Mucosa of rectum (tissue), 2 donors: ENCODE data around the gene TMEM121.
A peak's percentile ranks its signal among the peaks of the same experiment; 100 is the strongest.

Source experiments
- H3K27ac ChIP-seq, 2 donors: one replicate each; pipeline ENCODE4 v1.7.0; 2013; ENCODE audit warnings: inconsistent platforms in 2 of 2, low read depth in 2 of 2, low read length in 2 of 2
- H3K27me3 ChIP-seq, 2 donors: one replicate each; pipeline ENCODE4 v1.7.0; 2013; ENCODE audit warnings: low read length in 2 of 2; ENCODE audit not compliant: control insufficient read depth in 2 of 2, insufficient read depth in 2 of 2
- H3K36me3 ChIP-seq, 2 donors: one replicate each; pipeline ENCODE4 v1.7.0; 2013; ENCODE audit warnings: low read length in 2 of 2; ENCODE audit not compliant: control insufficient read depth in 2 of 2, insufficient read depth in 2 of 2
- H3K4me1 ChIP-seq, 2 donors: one replicate each; pipeline ENCODE4 v1.7.0; 2013; ENCODE audit warnings: low read length in 2 of 2, mild to moderate bottlenecking in 1 of 2; ENCODE audit not compliant: control insufficient read depth in 2 of 2, insufficient read depth in 2 of 2
- H3K4me3 ChIP-seq, 2 donors: one replicate each; pipeline ENCODE4 v1.7.0; 2013; ENCODE audit warnings: low read length in 2 of 2
- H3K9ac ChIP-seq, 2 donors: one replicate each; pipeline ENCODE4 v1.7.0; 2013; ENCODE audit warnings: low read length in 2 of 2, low read depth in 1 of 2, mild to moderate bottlenecking in 1 of 2
- H3K9me3 ChIP-seq, 2 donors: one replicate each; pipeline ENCODE4 v1.7.0; 2013; ENCODE audit warnings: low read length in 2 of 2; ENCODE audit not compliant: control insufficient read depth in 2 of 2
- donor health status: healthy.
- donor health status: Normal muscosa, but diverticular disease.

The TMEM121 gene

DNA sequence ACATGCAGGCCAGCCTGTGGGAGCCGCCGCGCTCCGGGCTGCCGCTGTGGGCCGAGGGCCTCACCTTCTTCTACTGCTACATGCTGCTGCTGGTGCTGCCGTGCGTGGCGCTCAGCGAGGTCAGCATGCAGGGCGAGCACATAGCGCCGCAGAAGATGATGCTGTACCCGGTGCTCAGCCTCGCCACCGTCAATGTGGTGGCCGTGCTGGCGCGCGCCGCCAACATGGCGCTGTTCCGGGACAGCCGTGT lies 2.9 kb downstream of the TMEM121 start:
- H3K27me3 ChIP-seq: peaks cover 3 to 31% of the 10 kb centered on the region in 2 donors
- H3K27ac ChIP-seq: no peak overlapping the region
- no peaks in the 10 kb centered on the region for H3K36me3 ChIP-seq
- no peaks in the 10 kb centered on the region for H3K9me3 ChIP-seq
- H3K4me1 ChIP-seq: peaks cover 13 to 21% of the 10 kb centered on the region in 2 donors
- H3K9ac ChIP-seq: no peak overlapping the region
- H3K4me3 ChIP-seq: peak overlapping the region in 1 of 2 donors; percentile 7

DNA sequence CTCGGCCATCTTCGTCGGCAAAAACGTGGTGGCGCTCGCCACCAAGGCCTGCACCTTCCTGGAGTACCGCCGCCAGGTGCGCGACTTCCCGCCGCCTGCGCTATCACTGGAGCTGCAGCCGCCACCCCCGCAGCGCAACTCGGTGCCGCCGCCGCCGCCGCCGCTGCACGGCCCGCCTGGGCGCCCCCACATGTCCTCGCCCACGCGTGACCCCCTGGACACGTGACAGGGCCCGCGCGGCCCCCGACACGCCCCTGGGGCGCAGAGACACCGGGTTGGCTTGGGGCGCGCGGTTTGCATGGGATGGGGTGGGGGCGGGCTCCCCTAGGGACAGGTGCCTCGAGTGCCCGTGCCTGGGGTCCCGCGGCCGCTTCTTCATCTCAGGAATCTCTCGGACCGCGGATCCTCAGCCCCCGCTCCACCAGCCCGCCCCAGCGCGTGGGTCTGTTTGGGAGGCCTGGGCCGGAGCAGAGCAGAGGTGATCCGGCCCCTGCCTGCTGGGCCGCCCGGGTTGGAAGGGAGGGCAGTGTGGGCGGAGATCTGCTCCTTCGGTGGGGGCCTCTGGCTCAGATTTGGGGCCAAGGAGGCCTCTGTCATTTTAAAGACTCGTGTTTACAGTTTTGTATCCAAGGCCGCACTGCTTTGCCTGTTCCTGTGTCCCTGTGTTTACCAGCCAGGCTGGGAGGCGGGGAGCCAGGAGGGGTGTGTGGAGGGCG lies 3.3 kb downstream of the TMEM121 start:
- Histone ChIP-seq H3K27me3 (peaks cover 3 to 31% of the 10 kb centered on the region in 2 donors), H3K4me1 (peaks cover 13 to 21% of the 10 kb centered on the region in 2 donors), H3K9me3 (no peaks in the 10 kb centered on the region), H3K9ac (no peak overlapping the region), H3K27ac (no peak overlapping the region), H3K4me3 (no peak overlapping the region), H3K36me3 (no peaks in the 10 kb centered on the region)

DNA sequence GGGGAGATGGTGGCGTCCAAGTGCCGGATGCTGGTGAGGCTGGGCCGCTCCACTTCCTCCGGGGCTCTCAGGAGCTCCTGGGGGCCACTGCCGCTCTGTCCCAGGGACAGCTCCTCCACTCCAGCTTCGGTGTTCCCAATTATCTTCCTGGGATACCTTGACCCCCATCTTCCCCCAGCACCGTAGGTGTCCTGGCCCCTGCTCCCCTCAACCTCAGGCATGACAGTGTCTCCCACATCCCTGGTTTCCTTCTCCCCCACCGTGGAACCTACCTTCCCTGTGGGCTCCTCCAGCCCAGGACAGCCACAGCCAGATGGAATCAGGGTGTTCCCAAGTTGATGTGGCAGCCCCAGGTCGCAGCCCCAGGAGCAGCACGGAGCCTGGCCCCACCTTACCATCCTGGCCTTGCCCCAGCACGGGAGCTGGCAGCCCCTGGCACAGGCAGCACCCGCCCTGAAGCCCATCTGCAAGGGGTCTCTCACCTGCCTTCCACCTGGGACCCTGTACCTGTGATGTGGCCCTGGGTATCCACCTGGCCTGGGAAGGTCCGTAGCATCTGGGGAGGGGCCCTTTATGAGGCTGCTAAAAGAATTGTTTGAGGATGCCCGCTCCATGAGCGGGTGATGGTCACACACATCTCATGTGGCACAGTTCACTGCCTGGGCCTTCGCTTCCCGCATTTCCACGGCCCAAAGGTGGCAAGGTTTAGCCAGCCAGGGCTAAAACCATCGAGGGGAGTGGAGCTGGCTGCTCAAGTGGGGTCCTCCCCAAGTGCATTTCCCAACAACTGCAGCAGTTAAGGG lies 4.1 kb downstream of the TMEM121 start:
- Histone ChIP-seq H3K27me3 (peaks cover 3 to 28% of the 10 kb centered on the region in 2 donors), H3K9ac (no peak overlapping the region), H3K27ac (no peak overlapping the region), H3K4me3 (no peak overlapping the region), H3K9me3 (no peaks in the 10 kb centered on the region), H3K36me3 (no peaks in the 10 kb centered on the region), H3K4me1 (peaks cover 13 to 21% of the 10 kb centered on the region in 2 donors)

DNA sequence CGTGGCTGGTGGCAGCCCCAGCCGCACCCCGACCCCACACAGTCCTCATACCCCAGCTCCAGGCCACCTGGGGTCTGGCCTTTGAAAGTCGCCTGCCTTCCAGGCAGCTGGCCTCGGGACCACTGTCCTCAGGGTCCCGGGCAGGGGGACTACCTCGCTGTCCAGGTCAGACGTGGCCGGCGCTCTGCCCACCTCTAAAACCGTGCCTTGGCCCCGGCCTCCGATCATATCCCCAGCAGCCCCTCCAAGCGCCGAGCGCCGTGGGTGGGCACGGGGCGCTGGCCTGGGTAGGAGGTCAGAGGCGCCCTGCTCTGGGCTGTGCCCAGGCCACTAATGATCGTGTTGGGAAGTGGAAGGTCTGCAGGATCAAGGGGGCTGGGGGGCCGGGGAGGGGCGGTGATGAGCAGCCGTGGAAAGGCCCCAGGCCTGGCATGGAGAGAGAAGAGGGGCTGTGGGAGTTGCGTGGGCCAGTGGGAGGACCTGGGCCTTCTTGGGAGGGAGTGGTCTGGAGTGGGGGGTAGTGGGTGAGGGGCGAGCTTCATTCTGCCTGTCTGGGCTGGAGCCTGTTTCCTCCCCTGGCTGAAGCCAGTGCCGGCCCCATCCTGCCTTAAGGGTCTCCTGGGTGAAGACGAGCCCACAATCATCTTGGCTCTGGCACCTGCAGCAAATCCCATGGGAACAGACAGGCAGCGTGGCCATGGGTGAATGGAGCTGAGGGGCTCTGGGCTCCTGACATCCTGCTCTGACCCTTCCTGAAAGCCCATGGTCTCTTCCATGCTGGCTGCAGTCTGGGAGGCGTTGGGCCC lies 4.9 kb downstream of the TMEM121 start:
- peaks cover 13 to 18% of the 10 kb centered on the region in 2 donors for H3K4me1 ChIP-seq
- no peak overlapping the region for H3K27ac ChIP-seq
- no peaks in the 10 kb centered on the region for H3K9me3 ChIP-seq
- no peak overlapping the region for H3K4me3 ChIP-seq
- H3K36me3 ChIP-seq: no peaks in the 10 kb centered on the region
- H3K9ac ChIP-seq: no peak overlapping the region
- peaks cover 3 to 25% of the 10 kb centered on the region in 2 donors for H3K27me3 ChIP-seq

DNA sequence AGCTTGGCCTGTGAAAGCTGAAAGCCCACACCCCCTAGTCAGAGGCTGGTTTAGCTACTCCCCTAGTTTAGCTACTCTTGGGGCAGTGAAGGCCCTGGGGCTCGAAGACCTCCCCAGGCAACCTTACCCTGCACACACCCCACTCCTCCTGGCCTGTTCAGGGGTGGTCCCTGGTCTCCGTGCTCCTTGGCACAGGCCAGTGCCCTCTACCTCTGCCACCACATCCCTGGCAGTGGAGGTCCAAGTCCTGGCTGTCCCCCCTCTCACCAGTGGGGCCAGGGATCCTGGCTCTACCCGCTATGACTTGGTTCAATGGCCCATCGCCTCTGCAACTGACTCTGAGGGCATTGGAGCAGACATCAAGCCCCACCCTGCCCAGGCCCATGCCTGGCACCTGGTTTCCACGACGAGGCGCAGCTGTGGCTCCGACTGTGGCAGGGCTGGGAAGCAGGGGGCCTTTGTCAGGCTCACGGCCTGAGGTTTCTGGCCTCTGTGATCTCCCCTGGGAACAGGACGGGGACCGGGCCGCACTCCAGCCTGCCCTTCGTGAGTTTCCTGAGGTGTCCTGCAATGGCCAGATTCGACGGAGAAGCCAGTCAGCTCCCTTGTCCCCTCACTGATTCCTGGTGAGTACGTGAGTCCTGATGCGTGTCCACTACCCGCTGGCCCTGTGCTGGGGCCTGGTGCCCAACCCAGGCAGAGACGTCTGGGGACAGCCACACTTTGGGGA lies 5.7 kb downstream of the TMEM121 start:
- Histone ChIP-seq H3K9ac (no peak overlapping the region), H3K9me3 (no peaks in the 10 kb centered on the region), H3K4me1 (peaks cover 13 to 17% of the 10 kb centered on the region in 2 donors), H3K27ac (no peak overlapping the region), H3K36me3 (no peaks in the 10 kb centered on the region), H3K4me3 (no peak overlapping the region), H3K27me3 (peaks cover 10 to 29% of the 10 kb centered on the region in 2 donors)

DNA sequence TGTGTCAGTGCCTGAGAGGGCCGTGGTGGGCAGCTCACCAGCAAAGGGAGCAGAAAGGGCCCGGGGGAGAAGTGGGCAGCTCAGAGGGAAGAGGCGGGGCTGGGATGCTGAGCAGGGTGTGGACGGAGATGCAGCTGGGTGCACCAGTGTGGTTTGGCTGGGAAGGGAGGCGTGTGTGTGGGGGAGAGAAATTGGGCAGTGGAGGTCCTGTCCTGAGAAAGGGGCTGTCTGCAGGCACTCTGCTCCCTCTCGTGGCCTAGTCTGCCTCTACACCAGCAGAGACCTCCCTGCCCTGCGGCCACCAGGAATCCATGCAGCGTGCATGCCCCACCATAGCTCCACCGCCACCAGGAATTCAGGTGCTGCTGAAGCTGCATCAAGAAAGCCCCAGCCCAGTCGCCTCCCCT lies 6.4 kb downstream of the TMEM121 start:
- Histone ChIP-seq H3K27me3 (peaks cover 14 to 30% of the 10 kb centered on the region in 2 donors), H3K9me3 (no peaks in the 10 kb centered on the region), H3K4me1 (peaks cover 10 to 15% of the 10 kb centered on the region in 2 donors), H3K9ac (no peak overlapping the region), H3K27ac (no peak overlapping the region), H3K36me3 (no peaks in the 10 kb centered on the region), H3K4me3 (no peak overlapping the region)

DNA sequence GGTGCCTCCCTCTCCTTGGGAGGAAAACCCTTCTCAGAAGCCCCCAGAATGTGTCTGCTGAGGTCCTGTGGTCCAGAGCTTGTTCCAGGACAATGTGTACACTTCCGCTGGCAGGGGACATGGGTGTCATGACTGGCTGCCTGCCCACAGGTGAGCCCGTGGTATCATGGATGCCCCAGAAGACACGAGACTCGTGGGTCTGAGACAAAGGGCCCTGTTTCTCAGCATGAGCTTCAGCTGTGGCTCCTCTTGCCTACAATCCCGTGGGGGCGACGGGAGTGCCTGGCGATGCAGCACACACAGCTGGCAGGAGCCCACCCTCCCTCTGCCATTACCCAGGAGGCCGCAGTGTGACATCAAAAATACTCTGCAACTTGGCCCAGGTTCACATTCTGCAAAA lies 7.0 kb downstream of the TMEM121 start:
- Histone ChIP-seq H3K9ac (no peak overlapping the region), H3K4me3 (no peak overlapping the region), H3K4me1 (peaks cover 6 to 12% of the 10 kb centered on the region in 2 donors), H3K27ac (no peak overlapping the region), H3K27me3 (peaks cover 13 to 33% of the 10 kb centered on the region in 2 donors), H3K36me3 (no peaks in the 10 kb centered on the region), H3K9me3 (no peaks in the 10 kb centered on the region)

DNA sequence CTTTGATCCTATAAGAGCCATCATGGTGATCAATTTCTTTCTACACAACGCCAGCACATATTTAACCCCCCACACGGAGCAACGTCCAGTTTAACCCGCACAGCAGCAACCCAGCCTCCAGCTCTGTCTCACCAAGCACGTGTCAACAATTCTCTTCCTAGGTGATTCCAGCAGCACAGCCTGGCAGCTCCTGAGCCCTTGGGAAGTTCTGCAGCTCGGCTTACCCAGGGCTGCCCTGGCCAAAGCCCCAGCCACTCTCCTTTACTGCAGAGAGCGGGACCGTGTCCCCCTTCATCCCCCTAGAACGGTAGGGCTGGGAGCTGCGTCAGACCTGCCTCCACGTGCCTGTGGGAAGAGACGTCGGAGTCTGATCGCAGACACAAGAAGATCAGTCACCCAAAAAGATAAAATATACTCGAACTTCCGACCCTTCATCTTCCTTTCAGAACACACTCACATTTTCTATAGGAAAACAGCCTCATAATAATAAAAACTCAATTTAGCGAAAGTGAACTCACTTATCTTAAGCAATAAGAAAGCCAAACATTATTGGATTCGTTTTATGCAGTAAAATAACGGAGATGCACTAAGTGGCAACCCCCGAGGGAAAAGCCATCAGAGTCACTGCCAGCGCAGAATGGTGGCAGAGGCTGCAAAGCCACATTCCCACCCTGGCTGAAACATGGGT lies 7.6 kb downstream of the TMEM121 start:
- Histone ChIP-seq H3K4me3 (no peak overlapping the region), H3K9ac (no peak overlapping the region), H3K36me3 (no peaks in the 10 kb centered on the region), H3K4me1 (peaks cover 2 to 7% of the 10 kb centered on the region in 2 donors), H3K27me3 (peaks cover 13 to 32% of the 10 kb centered on the region in 2 donors), H3K27ac (no peak overlapping the region), H3K9me3 (no peaks in the 10 kb centered on the region)

DNA sequence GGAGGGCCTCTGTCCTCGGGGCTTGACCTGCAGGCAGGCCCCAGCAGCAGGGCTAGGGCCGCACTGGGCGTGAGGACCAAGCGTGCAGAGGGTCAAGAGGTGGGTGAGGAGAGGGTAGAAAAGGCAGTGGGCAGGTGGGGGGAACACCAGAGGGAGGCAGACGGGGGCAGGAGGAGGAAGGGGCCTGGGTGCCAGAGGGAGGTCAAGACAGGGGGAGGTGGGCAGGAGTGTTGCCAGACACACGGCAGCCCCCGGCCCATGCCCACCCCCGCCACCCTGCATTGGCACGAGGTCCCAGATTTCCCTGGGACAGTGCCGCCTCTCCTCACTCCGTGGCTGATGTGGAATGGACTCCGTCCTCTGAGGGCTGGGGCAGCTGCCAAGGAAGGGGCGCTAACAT lies 8.2 kb downstream of the TMEM121 start:
- no peak overlapping the region for H3K9ac ChIP-seq
- H3K27ac ChIP-seq: no peak overlapping the region
- H3K4me3 ChIP-seq: no peak overlapping the region
- H3K4me1 ChIP-seq: peaks cover 0 to 4% of the 10 kb centered on the region in 2 donors
- H3K27me3 ChIP-seq: peaks cover 13 to 28% of the 10 kb centered on the region in 2 donors
- no peaks in the 10 kb centered on the region for H3K9me3 ChIP-seq
- no peaks in the 10 kb centered on the region for H3K36me3 ChIP-seq
